Measurements from ENCODE around the gene ZFYVE19.

GRCh38 chr15:40830884-40831283 is 24.0 kb downstream of the ZFYVE19 start:
- TF ChIP-seq CTCF (IDR thresholded peaks at IDR 0.05) (no peak), POLR2A (IDR thresholded peaks at IDR 0.05) (no peak)
